Measurements from ENCODE around the gene DHX40. TPM values are rescaled to one million over a fixed set of nuclear protein-coding genes. Genes with fewer than 3 reads are reported as not detected.

The DHX40 gene
- total and polyA plus RNA-seq, 2 of the 13 experiments (the other 11 are each of a cell fraction or from before 2014, with no cell fraction given): 22.2 to 37.0 TPM

GRCh38 chr17:59521465-59522126, 43.8 kb upstream of the DHX40 start (continued):
- TF ChIP-seq ZNF17 (CRISPR knock-in tag; IDR thresholded peaks at IDR 0.05) (no peak), PHF8 (CRISPR knock-in tag; IDR thresholded peaks at IDR 0.05) (peak; percentile 16; the same call in 1 of the 2 replicates), ZNF33B (CRISPR knock-in tag; IDR thresholded peaks at IDR 0.05) (no peak), BRCA1 (CRISPR knock-in tag; IDR thresholded peaks at IDR 0.05) (0 out of 2 replicates have a peak, but pooled peaks have one; percentile 63), ZNF180 (CRISPR knock-in tag; IDR thresholded peaks at IDR 0.05; ENCODE audit: borderline replicate concordance, low read depth) (no peak), HDAC6 (IDR thresholded peaks at IDR 0.05; ENCODE audit: low read depth, low read length) (no peak), RNF2 (conservative IDR thresholded peaks at IDR 0.05; ENCODE audit: low read depth) (0 out of 2 replicates have a peak, but pooled peaks have one; percentile 16), ZNF644 (CRISPR knock-in tag; IDR thresholded peaks at IDR 0.05; ENCODE audit: low read depth) (no peak), KAT7 (CRISPR knock-in tag; IDR thresholded peaks at IDR 0.05; ENCODE audit: borderline replicate concordance) (no peak), ZNF619 (CRISPR knock-in tag; IDR thresholded peaks at IDR 0.05) (no peak; the same call in 1 of the 2 replicates), ELK4 (CRISPR knock-in tag; IDR thresholded peaks at IDR 0.05; ENCODE audit: borderline replicate concordance) (no peak), BCL3 (CRISPR knock-in tag; IDR thresholded peaks at IDR 0.05) (peak; percentile 25; the same call in 1 of the 2 replicates), ZNF24 (IDR thresholded peaks at IDR 0.05) (0 out of 2 replicates have a peak, but pooled peaks have one; percentile 32), ZIK1 (CRISPR knock-in tag; IDR thresholded peaks at IDR 0.05; ENCODE audit: borderline replicate concordance, low read depth) (no peak), DPF2 (CRISPR knock-in tag; IDR thresholded peaks at IDR 0.05; ENCODE audit: borderline replicate concordance, low read depth) (no peak), MED1 (CRISPR knock-in tag; IDR thresholded peaks at IDR 0.05) (peak; percentile 70), GPN1 (CRISPR knock-in tag; IDR thresholded peaks at IDR 0.05; ENCODE audit: borderline replicate concordance) (no peak), SATB2 (CRISPR knock-in tag; IDR thresholded peaks at IDR 0.05) (no peak), SMAD1 (CRISPR knock-in tag; IDR thresholded peaks at IDR 0.05; ENCODE audit: borderline replicate concordance, low read depth) (0 out of 2 replicates have a peak, but pooled peaks have one; percentile 25), ZNF564 (CRISPR knock-in tag; IDR thresholded peaks at IDR 0.05) (no peak), HMG20A (CRISPR knock-in tag; IDR thresholded peaks at IDR 0.05; ENCODE audit: borderline replicate concordance) (no peak), TMF1 (CRISPR knock-in tag; IDR thresholded peaks at IDR 0.05; ENCODE audit: low read depth) (peak; percentile 73; the same call in 1 of the 2 replicates), IKZF4 (CRISPR knock-in tag; IDR thresholded peaks at IDR 0.05; ENCODE audit: borderline replicate concordance, low read depth, not compliant biosample characterization) (no peak), TFDP1 (CRISPR knock-in tag; IDR thresholded peaks at IDR 0.05; ENCODE audit: borderline replicate concordance) (no peak), NCOA5 (CRISPR knock-in tag; IDR thresholded peaks at IDR 0.05) (no peak), ZNF136 (CRISPR knock-in tag; IDR thresholded peaks at IDR 0.05; ENCODE audit: low read depth) (no peak), TFDP2 (CRISPR knock-in tag; IDR thresholded peaks at IDR 0.05) (no peak)

Measured in HepG2 (cell line).